CD4-positive, alpha-beta T cell (primary cell): ENCODE results near the gene MUSTN1. TPM values are rescaled to one million over a fixed set of nuclear protein-coding genes. Genes with fewer than 3 reads are reported as not detected.

Experiments used
- ATAC-seq: fragments of 200-7000 bp; cut with Tn5 transposase; one replicate; pipeline ENCODE4 v1.10.0; 2022; ENCODE audit warnings: mild to moderate bottlenecking; ENCODE audit not compliant: poor library complexity
- CTCF ChIA-PET: fragments of 350-600 bp; sonication (Branson Sonifier 250); formaldehyde crosslinking; loops from one replicate; lab custom pipeline; 2021; ENCODE audit warnings: antibody characterized with exemption, inconsistent platforms; lab: Charles Lee
- POLR2A ChIA-PET: fragments of 350-600 bp; sonication (Branson Sonifier 250); formaldehyde crosslinking; loops from one replicate; lab custom pipeline; 2021; ENCODE audit warnings: antibody characterized with exemption, inconsistent platforms; lab: Charles Lee
- DNase-seq, 14 experiments: peaks; one replicate each; pipeline ENCODE4 v3.0.0-alpha.2; 2013 to 2020; ENCODE audit warnings: mixed read lengths in 2 of 14
- H3K27ac ChIP-seq, 2 donors: one replicate each; pipeline versions ENCODE4 v1.5.1 to v1.7.0; 2013; ENCODE audit warnings: low read length in 2 of 2, low read depth in 1 of 2, mild to moderate bottlenecking in 1 of 2
- H3K27me3 ChIP-seq, 2 experiments: 1 replicate in 1 of 2; 2 replicates in 1 of 2; pipeline versions ENCODE4 v1.6.1 to v1.7.0; 2013; ENCODE audit warnings: low read length in 2 of 2, control low read depth in 1 of 2, mild to moderate bottlenecking in 1 of 2, moderate library complexity in 1 of 2; ENCODE audit not compliant: insufficient read depth in 2 of 2, control insufficient read depth in 1 of 2
- H3K36me3 ChIP-seq: one replicate; pipeline ENCODE4 v1.6.1; 2013; ENCODE audit warnings: low read length, control low read depth; ENCODE audit not compliant: insufficient read depth
- H3K4me1 ChIP-seq: one replicate; pipeline ENCODE4 v1.6.1; 2013; ENCODE audit warnings: low read length, control low read depth; ENCODE audit not compliant: insufficient read depth
- H3K4me3 ChIP-seq: one replicate; pipeline ENCODE4 v1.5.1; 2013; ENCODE audit warnings: mild to moderate bottlenecking, low read length, moderate library complexity
- H3K9me3 ChIP-seq, 2 experiments: 1 replicate in 1 of 2; 2 replicates in 1 of 2; pipeline versions ENCODE4 v1.6.1 to v1.7.0; 2013; ENCODE audit warnings: low read length in 2 of 2, mild to moderate bottlenecking in 2 of 2, control low read depth in 1 of 2, moderate library complexity in 1 of 2; ENCODE audit not compliant: control insufficient read depth in 1 of 2, insufficient read depth in 1 of 2
- H3K27ac Mint-ChIP-seq: one replicate; pipeline ENCODE4 v1.8.0; 2020; ENCODE audit warnings: mixed read lengths
- H3K27me3 Mint-ChIP-seq: one replicate; pipeline ENCODE4 v1.8.0; 2021; ENCODE audit warnings: mixed read lengths
- H3K36me3 Mint-ChIP-seq: one replicate; pipeline ENCODE4 v1.8.0; 2021; ENCODE audit warnings: low read depth, mixed read lengths
- H3K4me1 Mint-ChIP-seq: one replicate; pipeline ENCODE4 v1.8.0; 2021; ENCODE audit warnings: low read depth, mixed read lengths
- H3K4me3 Mint-ChIP-seq: one replicate; pipeline ENCODE4 v1.8.0; 2020; ENCODE audit warnings: mild to moderate bottlenecking, mixed read lengths
- H3K9me3 Mint-ChIP-seq: one replicate; pipeline ENCODE4 v1.8.0; 2020; ENCODE audit warnings: mixed read lengths
- intact Hi-C, 2 experiments: fragments of 100-400 bp; cut with DNase I in 1 of 2; cut with micrococcal nuclease in 1 of 2; formaldehyde crosslinking; loops; one replicate each; pipeline versions ENCODE4 v1.15.1 to v1.9.0; 2023 to 2025; cut with DNase I, micrococcal nuclease
- total RNA-seq, 174 experiments: library from RNA in 2 of 174; stranded (reverse) in 2 of 174; gene quantifications; one replicate each; pipeline ENCODE4 v1.2.3 and lab custom pipeline; 2021 to 2026
- TF ChIP-seq, protein P1 (sequence below): fragments of 200-600 bp; IDR thresholded peaks from one replicate; pipeline ENCODE4 v1.8.0; 2022; ENCODE audit warnings: antibody characterized with exemption, mild to moderate bottlenecking

MUSTN1 gene
- total RNA-seq, 2 experiments from 2014 or later, result 10.7 to 11.3 TPM

DNA sequence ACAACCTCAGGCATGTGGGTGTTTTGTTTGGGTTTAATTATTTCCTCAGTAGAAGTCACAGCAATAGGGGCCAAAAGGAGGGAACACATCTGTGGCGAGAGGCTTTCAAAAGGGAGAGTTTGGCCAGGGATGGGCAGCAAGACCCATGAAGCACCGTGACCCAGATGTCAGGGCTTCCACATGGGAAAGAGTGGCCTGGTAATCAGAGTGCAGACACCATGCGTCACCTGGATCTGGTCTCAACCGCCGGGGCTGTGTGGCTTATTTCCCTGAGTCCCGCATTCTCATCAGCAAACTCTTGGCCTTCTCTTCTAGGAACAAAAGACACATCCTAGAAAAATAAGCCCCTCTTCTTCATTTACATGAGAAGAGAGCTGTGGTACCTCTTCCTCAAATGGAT lies 12.4 kb upstream of the MUSTN1 start:
- Histone ChIP-seq H3K36me3 (peaks cover 69% of the 10 kb centered on the region), H3K4me1 (no peaks in the 10 kb centered on the region), H3K4me3 (no peak overlapping the region), H3K27ac (no peak overlapping the region), H3K27me3 (no peaks in the 10 kb centered on the region), H3K9me3 (no peaks in the 10 kb centered on the region)
- Mint-ChIP-seq H3K36me3 (peaks cover 62% of the 10 kb centered on the region), H3K27me3 (no peaks in the 10 kb centered on the region), H3K9me3 (no peaks in the 10 kb centered on the region), H3K27ac (no peak overlapping the region), H3K4me1 (peaks cover 12% of the 10 kb centered on the region), H3K4me3 (no peak overlapping the region)
- TF ChIP-seq, protein P1, sequence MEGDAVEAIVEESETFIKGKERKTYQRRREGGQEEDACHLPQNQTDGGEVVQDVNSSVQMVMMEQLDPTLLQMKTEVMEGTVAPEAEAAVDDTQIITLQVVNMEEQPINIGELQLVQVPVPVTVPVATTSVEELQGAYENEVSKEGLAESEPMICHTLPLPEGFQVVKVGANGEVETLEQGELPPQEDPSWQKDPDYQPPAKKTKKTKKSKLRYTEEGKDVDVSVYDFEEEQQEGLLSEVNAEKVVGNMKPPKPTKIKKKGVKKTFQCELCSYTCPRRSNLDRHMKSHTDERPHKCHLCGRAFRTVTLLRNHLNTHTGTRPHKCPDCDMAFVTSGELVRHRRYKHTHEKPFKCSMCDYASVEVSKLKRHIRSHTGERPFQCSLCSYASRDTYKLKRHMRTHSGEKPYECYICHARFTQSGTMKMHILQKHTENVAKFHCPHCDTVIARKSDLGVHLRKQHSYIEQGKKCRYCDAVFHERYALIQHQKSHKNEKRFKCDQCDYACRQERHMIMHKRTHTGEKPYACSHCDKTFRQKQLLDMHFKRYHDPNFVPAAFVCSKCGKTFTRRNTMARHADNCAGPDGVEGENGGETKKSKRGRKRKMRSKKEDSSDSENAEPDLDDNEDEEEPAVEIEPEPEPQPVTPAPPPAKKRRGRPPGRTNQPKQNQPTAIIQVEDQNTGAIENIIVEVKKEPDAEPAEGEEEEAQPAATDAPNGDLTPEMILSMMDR, result no peak
- CTCF ChIA-PET, result no interaction called here
- DNase-seq (no peak), ATAC-seq (no peak)
- POLR2A ChIA-PET, result no interaction called here
- intact Hi-C loops, result no loop called here

DNA sequence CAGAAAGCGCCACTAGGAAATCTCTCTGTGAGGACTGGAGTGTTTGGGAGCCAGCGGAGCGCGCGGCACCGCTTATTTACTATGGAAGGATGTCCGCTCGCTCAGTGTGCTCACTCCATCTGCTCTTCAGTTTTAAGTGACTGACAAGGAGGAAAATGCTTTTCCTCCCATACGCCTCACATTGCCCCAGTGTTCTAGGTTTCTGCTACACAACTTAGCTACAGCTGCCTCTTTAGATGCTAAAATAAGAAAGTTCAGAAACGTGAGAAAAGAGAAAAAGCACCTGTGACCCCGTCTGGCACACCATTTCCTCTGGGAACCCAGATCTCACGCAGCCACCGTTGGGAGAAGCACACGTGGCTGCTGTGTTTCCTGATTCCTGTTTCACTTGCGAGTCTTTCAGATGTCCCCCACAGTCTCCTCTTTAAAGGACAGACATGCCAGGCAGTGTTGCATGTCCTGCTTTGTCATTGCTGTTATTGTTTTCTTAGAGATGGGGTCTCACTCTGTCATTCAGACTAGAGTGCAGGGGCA lies 11.7 kb upstream of the MUSTN1 start:
- Mint-ChIP-seq H3K4me3 (no peak overlapping the region), H3K27me3 (no peaks in the 10 kb centered on the region), H3K36me3 (peaks cover 61% of the 10 kb centered on the region), H3K27ac (no peak overlapping the region), H3K4me1 (peaks cover 12% of the 10 kb centered on the region), H3K9me3 (no peaks in the 10 kb centered on the region)
- H3K9me3 ChIP-seq, result no peaks in the 10 kb centered on the region
- DNase-seq (no peak), ATAC-seq (no peak)
- peaks cover 69% of the 10 kb centered on the region for H3K36me3 ChIP-seq
- no peaks in the 10 kb centered on the region for H3K27me3 ChIP-seq
- TF ChIP-seq, protein P1, result no peak
- ChIA-PET POLR2A (no interaction called here), CTCF (no interaction called here)
- intact Hi-C loops, result no loop called here
- no peaks in the 10 kb centered on the region for H3K4me1 ChIP-seq
- H3K27ac ChIP-seq, result no peak overlapping the region
- no peak overlapping the region for H3K4me3 ChIP-seq

DNA sequence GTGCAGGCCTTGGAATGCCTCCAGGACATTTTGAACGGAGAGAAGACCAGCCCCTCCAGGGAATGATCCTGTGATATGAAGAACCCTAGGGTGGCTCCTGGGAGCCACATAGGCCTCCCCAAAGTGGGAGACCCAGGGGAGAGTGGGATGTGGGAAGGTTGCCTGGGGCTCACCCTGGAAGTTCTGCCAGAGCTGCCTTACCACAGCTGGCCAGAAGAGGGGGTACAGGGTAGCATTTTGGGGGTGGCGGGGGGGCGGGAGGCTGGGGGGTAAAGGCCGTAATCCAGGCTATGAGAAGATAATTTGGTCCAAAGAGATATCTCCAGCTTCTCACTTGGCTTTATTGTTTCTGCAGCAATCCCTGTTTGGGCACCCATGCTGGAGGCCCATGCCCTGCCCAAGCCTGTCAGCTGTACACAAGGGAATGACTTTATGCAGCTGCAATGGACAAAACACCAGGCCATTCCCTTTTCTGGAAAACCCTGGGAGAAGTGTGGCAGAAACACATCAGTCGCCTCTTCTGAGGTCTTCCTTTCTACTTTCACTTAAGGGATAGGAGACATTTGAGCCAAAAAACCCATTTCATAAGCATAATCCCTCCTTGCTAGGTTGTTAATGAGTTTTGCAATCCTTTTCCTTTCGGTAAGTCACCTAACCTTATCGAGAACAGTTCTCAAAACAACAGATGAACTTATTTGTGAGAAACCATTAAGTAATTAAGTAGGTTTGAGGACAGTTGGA lies 11.0 kb upstream of the MUSTN1 start:
- H3K27me3 ChIP-seq, result no peaks in the 10 kb centered on the region
- peaks cover 60% of the 10 kb centered on the region for H3K36me3 Mint-ChIP-seq
- no peak overlapping the region for H3K27ac Mint-ChIP-seq
- intact Hi-C loops, result no loop called here
- H3K27me3 Mint-ChIP-seq, result no peaks in the 10 kb centered on the region
- H3K4me3 Mint-ChIP-seq, result no peak overlapping the region
- H3K4me3 ChIP-seq, result no peak overlapping the region
- DNase-seq (peak in 6 of 14 experiments; percentile 9 to 38 (median 19)), ATAC-seq (peak; percentile 48)
- peaks cover 12% of the 10 kb centered on the region for H3K4me1 Mint-ChIP-seq
- no peak overlapping the region for H3K27ac ChIP-seq
- H3K9me3 Mint-ChIP-seq, result no peaks in the 10 kb centered on the region
- no peaks in the 10 kb centered on the region for H3K4me1 ChIP-seq
- TF ChIP-seq, protein P1, result peak; percentile 57
- no peaks in the 10 kb centered on the region for H3K9me3 ChIP-seq
- POLR2A ChIA-PET, result no interaction called here
- H3K36me3 ChIP-seq, result peaks cover 66% of the 10 kb centered on the region
- CTCF ChIA-PET, result no interaction called here
